Endodermal cell (in vitro differentiated cells): ENCODE measurements around the gene PTTG1IP. TPM values are rescaled to one million over a fixed set of nuclear protein-coding genes. Genes with fewer than 3 reads are reported as not detected.

Source experiments
- DNase-seq: peaks from one replicate; pipeline ENCODE4 v3.0.0-alpha.2; 2017
- H3K27ac ChIP-seq: 2 replicates; pipeline ENCODE4 v1.5.1; 2013; ENCODE audit warnings: mild to moderate bottlenecking, low read depth, low read length, moderate library complexity
- H3K27me3 ChIP-seq: 2 replicates; pipeline ENCODE4 v1.6.1; 2013; ENCODE audit warnings: mild to moderate bottlenecking, low read length, moderate library complexity; ENCODE audit not compliant: insufficient read depth, control insufficient read depth, poor library complexity, severe bottlenecking
- H3K36me3 ChIP-seq: 2 replicates; pipeline ENCODE4 v1.7.0; 2013; ENCODE audit warnings: mild to moderate bottlenecking, low read length, moderate library complexity; ENCODE audit not compliant: control insufficient read depth, insufficient read depth
- H3K4me1 ChIP-seq: one replicate; pipeline ENCODE4 v1.7.0; 2013; ENCODE audit warnings: low read length; ENCODE audit not compliant: control insufficient read depth, insufficient read depth
- H3K4me3 ChIP-seq: 2 replicates; pipeline ENCODE4 v1.5.1; 2013; ENCODE audit warnings: mild to moderate bottlenecking, low read length, moderate library complexity
- H3K9ac ChIP-seq: 2 replicates; pipeline ENCODE4 v1.6.1; 2013; ENCODE audit warnings: mild to moderate bottlenecking, low read length, moderate library complexity; ENCODE audit not compliant: poor library complexity, severe bottlenecking; ENCODE audit errors: extremely low read depth
- H3K9me3 ChIP-seq: 2 replicates; pipeline ENCODE4 v1.6.1; 2013; ENCODE audit warnings: mild to moderate bottlenecking, low read length, moderate library complexity; ENCODE audit not compliant: control insufficient read depth
- H3K27ac Mint-ChIP-seq: 2 replicates; pipeline ENCODE4 v1.8.0; 2020; ENCODE audit warnings: mixed read lengths
- H3K27me3 Mint-ChIP-seq: 2 replicates; pipeline ENCODE4 v1.8.0; 2021; ENCODE audit warnings: mild to moderate bottlenecking, mixed read lengths; ENCODE audit not compliant: insufficient read depth
- H3K36me3 Mint-ChIP-seq: 2 replicates; pipeline ENCODE4 v1.8.0; 2020; ENCODE audit warnings: low read depth, mixed read lengths
- H3K4me1 Mint-ChIP-seq: 2 replicates; pipeline ENCODE4 v1.8.0; 2020; ENCODE audit warnings: mixed read lengths
- H3K4me3 Mint-ChIP-seq: 2 replicates; pipeline ENCODE4 v1.8.0; 2020; ENCODE audit warnings: mild to moderate bottlenecking, moderate library complexity, mixed read lengths
- H3K9me3 Mint-ChIP-seq: 2 replicates; pipeline ENCODE4 v1.8.0; 2020; ENCODE audit warnings: mild to moderate bottlenecking, mixed read lengths
- WGBS, 2 experiments: methylation state at CpG; one replicate each; pipeline versions ENCODE4 v1.1.5 to v1.1.7; 2013; ENCODE audit warnings: missing lambda C conversion rate in 2 of 2, mixed read lengths in 1 of 2; ENCODE audit not compliant: insufficient coverage in 1 of 2, insufficient read length in 1 of 2; 5-methylcytosine and 5-hydroxymethylcytosine counted together
- total RNA-seq, 2 donors: library from RNA; stranded (reverse); fragmentation: NEBNext Ultra II Directional in 1 of 2; extraction: Animal tissue kit (Norgen Biotek cat#: 25700) in 1 of 2; gene quantifications; 2 replicates in 1 of 2; 3 replicates in 1 of 2; pipeline ENCODE4 v1.2.1, GENCODE V29; 2021
- TF ChIP-seq, protein P1 (sequence below): fragments of 200-600 bp; sonication (generic); conservative IDR thresholded peaks from 2 replicates; pipeline ENCODE4 v1.5.0; 2021; ENCODE audit warnings: antibody characterized with exemption, mild to moderate bottlenecking

Gene PTTG1IP
- total RNA-seq, 2 donors from 2014 or later: 155 to 168 TPM

DNA sequence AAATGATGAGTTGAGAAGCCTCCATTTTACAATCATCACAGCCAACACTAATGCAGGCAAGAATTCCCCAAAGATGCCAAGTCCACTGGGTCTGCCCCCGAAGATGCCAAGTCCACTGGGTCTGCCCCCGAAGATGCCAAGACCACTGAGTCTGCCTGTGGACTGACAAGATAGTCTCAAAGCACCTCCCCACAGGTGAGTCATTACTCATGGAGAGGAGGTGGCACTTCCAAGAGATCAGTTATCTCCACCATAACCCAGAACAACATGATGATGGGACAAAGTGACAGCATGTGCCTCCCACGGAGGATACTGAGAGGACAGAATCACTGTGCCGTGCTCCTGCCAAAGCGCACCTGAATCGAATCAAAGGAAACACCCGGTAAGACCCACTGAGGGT, 4.8 kb downstream of the PTTG1IP start:
- Histone ChIP-seq H3K27ac (no peak overlapping the region), H3K9ac (no peak overlapping the region), H3K4me3 (no peak overlapping the region), H3K36me3 (peaks cover 40% of the 10 kb centered on the region), H3K9me3 (no peaks in the 10 kb centered on the region), H3K27me3 (no peaks in the 10 kb centered on the region), H3K4me1 (peaks cover 32% of the 10 kb centered on the region)
- no peak for DNase-seq
- TF ChIP-seq, protein P1, sequence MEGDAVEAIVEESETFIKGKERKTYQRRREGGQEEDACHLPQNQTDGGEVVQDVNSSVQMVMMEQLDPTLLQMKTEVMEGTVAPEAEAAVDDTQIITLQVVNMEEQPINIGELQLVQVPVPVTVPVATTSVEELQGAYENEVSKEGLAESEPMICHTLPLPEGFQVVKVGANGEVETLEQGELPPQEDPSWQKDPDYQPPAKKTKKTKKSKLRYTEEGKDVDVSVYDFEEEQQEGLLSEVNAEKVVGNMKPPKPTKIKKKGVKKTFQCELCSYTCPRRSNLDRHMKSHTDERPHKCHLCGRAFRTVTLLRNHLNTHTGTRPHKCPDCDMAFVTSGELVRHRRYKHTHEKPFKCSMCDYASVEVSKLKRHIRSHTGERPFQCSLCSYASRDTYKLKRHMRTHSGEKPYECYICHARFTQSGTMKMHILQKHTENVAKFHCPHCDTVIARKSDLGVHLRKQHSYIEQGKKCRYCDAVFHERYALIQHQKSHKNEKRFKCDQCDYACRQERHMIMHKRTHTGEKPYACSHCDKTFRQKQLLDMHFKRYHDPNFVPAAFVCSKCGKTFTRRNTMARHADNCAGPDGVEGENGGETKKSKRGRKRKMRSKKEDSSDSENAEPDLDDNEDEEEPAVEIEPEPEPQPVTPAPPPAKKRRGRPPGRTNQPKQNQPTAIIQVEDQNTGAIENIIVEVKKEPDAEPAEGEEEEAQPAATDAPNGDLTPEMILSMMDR: no peak
- H3K27ac Mint-ChIP-seq: peak overlapping the region; percentile 49
- no peaks in the 10 kb centered on the region for H3K27me3 Mint-ChIP-seq
- no peaks in the 10 kb centered on the region for H3K9me3 Mint-ChIP-seq
- no peak overlapping the region for H3K4me3 Mint-ChIP-seq
- 96% methylated on average over 7 of the region's 7 CpGs for WGBS, 2 experiments
- H3K36me3 Mint-ChIP-seq: peaks cover 35% of the 10 kb centered on the region
- H3K4me1 Mint-ChIP-seq: peaks cover 64% of the 10 kb centered on the region

DNA sequence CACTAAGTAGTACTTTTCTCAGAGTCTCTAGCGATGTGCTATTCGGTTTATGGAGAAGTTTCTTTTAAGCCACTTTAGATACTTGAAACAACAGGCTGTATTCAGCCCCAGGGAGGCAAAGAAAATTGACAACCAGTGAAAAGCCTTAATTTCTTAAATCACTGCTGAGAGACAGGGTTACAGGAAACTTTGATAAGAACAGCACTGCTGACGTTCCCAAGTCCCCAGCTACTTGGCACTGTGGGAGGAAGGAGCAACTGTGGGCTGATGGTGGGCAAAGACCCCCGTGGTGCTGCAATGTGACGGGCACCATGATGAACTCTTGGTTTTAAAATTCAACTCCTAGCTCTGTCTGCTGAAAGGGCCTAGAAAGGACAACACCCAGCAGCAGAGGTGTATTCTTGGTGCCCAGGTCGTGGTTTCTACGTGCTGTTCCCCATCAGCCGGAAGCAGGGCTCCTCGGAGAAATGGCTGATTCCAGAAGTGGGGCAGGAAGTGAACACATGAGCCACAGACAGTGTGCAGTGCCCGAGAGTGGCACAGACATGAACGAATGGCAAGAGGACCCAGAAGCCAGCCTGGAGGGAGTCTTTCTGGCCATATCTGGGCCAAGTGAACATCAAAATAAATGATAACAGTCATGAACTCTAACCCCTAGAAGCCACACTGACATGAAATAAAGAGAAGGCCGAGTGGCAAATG, 5.3 kb downstream of the PTTG1IP start:
- peaks cover 64% of the 10 kb centered on the region for H3K4me1 Mint-ChIP-seq
- no peak overlapping the region for H3K4me3 Mint-ChIP-seq
- peaks cover 32% of the 10 kb centered on the region for H3K4me1 ChIP-seq
- no peak for DNase-seq
- H3K4me3 ChIP-seq: no peak overlapping the region
- H3K9me3 Mint-ChIP-seq: no peaks in the 10 kb centered on the region
- peaks cover 45% of the 10 kb centered on the region for H3K36me3 ChIP-seq
- no peak overlapping the region for H3K9ac ChIP-seq
- peak overlapping the region; percentile 49 for H3K27ac Mint-ChIP-seq
- H3K9me3 ChIP-seq: no peaks in the 10 kb centered on the region
- peaks cover 40% of the 10 kb centered on the region for H3K36me3 Mint-ChIP-seq
- 91 to 96% methylated on average over 10 to 12 of the region's 12 CpGs for WGBS, 2 experiments
- H3K27me3 ChIP-seq: no peaks in the 10 kb centered on the region
- no peak overlapping the region for H3K27ac ChIP-seq
- no peaks in the 10 kb centered on the region for H3K27me3 Mint-ChIP-seq
- TF ChIP-seq, protein P1: no peak

DNA sequence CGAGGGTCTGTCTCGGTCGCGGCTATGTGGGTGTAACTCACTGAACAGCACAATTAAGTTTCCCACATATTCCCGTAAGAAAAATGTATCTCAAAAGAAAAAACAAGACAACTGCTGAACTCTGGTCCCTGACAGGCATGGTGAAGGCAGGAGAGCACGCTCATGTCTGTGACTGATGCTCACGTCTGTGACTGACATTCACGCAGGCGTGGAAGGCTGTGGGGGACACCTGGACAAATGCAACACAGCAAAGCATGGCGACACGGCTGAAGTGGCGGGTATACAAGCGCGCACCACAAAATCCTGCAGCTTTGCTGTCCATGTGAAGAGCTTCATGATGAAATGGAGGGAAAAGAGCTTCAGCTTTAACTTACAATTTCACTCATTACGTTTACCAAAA, 6.0 kb downstream of the PTTG1IP start:
- H3K4me3 ChIP-seq: no peak overlapping the region
- H3K27me3 Mint-ChIP-seq: no peaks in the 10 kb centered on the region
- H3K9me3 Mint-ChIP-seq: no peaks in the 10 kb centered on the region
- H3K27ac ChIP-seq: no peak overlapping the region
- H3K9ac ChIP-seq: no peak overlapping the region
- H3K4me1 ChIP-seq: peaks cover 32% of the 10 kb centered on the region
- H3K4me3 Mint-ChIP-seq: peak overlapping the region; percentile 20
- WGBS, 2 experiments: 92 to 97% methylated on average over 11 to 13 of the region's 15 CpGs
- DNase-seq: no peak
- peaks cover 45% of the 10 kb centered on the region for H3K36me3 ChIP-seq
- no peaks in the 10 kb centered on the region for H3K9me3 ChIP-seq
- peaks cover 43% of the 10 kb centered on the region for H3K36me3 Mint-ChIP-seq
- H3K27ac Mint-ChIP-seq: peak overlapping the region; percentile 90
- H3K4me1 Mint-ChIP-seq: peaks cover 62% of the 10 kb centered on the region
- no peaks in the 10 kb centered on the region for H3K27me3 ChIP-seq
- TF ChIP-seq, protein P1: no peak
